SK-N-SH (cell line): ENCODE results near the gene IQCF2.

Experiments
- GABPA ChIP-seq: IDR thresholded peaks from 2 replicates; pipeline ENCODE4 v1.4.0; 2012; ENCODE audit warnings: low read depth, mild to moderate bottlenecking
- POLR2AphosphoS5 ChIP-seq: IDR thresholded peaks from 2 replicates; pipeline ENCODE4 v1.6.1; 2012; ENCODE audit warnings: low read depth, low read length
- SIN3A ChIP-seq: IDR thresholded peaks from 2 replicates; pipeline ENCODE4 v1.6.1; 2012; ENCODE audit warnings: low read depth, mild to moderate bottlenecking, low read length, moderate library complexity, borderline replicate concordance
- USF2 ChIP-seq: fragments of 150-350 bp; IDR thresholded peaks from 2 replicates; pipeline ENCODE4 v1.6.1; 2017; ENCODE audit warnings: antibody characterized with exemption, low read length, low read depth, borderline replicate concordance
- TF ChIP-seq, protein P1 (sequence below): fragments of 200-600 bp; sonication (generic); IDR thresholded peaks from 2 replicates; pipeline ENCODE4 v1.6.1; 2017; ENCODE audit warnings: antibody characterized with exemption, mild to moderate bottlenecking, moderate library complexity

- TF ChIP-seq GABPA (no peak), POLR2AphosphoS5 (no peak), SIN3A (no peak), USF2 (no peak)
- TF ChIP-seq, protein P1, sequence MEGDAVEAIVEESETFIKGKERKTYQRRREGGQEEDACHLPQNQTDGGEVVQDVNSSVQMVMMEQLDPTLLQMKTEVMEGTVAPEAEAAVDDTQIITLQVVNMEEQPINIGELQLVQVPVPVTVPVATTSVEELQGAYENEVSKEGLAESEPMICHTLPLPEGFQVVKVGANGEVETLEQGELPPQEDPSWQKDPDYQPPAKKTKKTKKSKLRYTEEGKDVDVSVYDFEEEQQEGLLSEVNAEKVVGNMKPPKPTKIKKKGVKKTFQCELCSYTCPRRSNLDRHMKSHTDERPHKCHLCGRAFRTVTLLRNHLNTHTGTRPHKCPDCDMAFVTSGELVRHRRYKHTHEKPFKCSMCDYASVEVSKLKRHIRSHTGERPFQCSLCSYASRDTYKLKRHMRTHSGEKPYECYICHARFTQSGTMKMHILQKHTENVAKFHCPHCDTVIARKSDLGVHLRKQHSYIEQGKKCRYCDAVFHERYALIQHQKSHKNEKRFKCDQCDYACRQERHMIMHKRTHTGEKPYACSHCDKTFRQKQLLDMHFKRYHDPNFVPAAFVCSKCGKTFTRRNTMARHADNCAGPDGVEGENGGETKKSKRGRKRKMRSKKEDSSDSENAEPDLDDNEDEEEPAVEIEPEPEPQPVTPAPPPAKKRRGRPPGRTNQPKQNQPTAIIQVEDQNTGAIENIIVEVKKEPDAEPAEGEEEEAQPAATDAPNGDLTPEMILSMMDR, result no peak
Observed at GRCh38 chr3:51888463-51889105, 27.2 kb downstream of the IQCF2 start.
